K562 (cell line): ENCODE results near the gene NCR1. TPM values are rescaled to one million over a fixed set of nuclear protein-coding genes. Genes with fewer than 3 reads are reported as not detected.
A peak's percentile ranks its signal among the peaks of the same experiment; 100 is the strongest.

Experiments used
- ATAC-seq: fragments of 200-7000 bp; cut with Tn5 transposase; 3 replicates; pipeline ENCODE4 v1.9.1; 2020; ENCODE audit warnings: moderate library complexity
- BruUV-seq: library from RNA; stranded (reverse); fragments of 400-500 nt; replicated peaks from 2 replicates; lab custom pipeline; 2021; lab: Mats Ljungman, UMichigan
- CTCF ChIA-PET: fragments of 300-600 bp; formaldehyde crosslinking; extraction: SDS; loops from one replicate; lab custom pipeline; 2021; ENCODE audit warnings: low intra/inter-chr PET ratio; lab: Yijun Ruan, JAX
- POLR2A ChIA-PET: fragments of 300-600, 350-650 bp; sonication (Branson Sonifier 250); formaldehyde crosslinking; extraction: SDS; loops from one replicate; lab custom pipeline; 2021; ENCODE audit warnings: antibody characterized with exemption, inconsistent platforms; lab: Yijun Ruan, JAX
- DNase-seq, 4 experiments: peaks; one replicate each; pipeline versions ENCODE4 v3.0.0 to v3.0.0-alpha.2; 2011 to 2018; ENCODE audit warnings: low spot score in 3 of 4, mixed read lengths in 3 of 4; ENCODE audit errors: extremely low read depth in 1 of 4
- FAIRE-seq: peaks from 2 replicates; lab custom pipeline; 2011; peaks lifted over from hg19 to GRCh38; lab: Jason Lieb, UNC
- H2AFZ ChIP-seq: 2 replicates; pipeline ENCODE4 v1.6.0; 2011; ENCODE audit warnings: low read depth, low read length, control low read depth, inconsistent platforms
- H3K27ac ChIP-seq: fragments of 200-600 bp; 3 replicates; pipeline ENCODE4 v1.8.0; 2011; ENCODE audit warnings: low read depth, mild to moderate bottlenecking, control low read depth, inconsistent platforms, low read length, moderate library complexity, mixed read lengths; ENCODE audit errors: extremely low read depth
- H3K27me3 ChIP-seq, 2 experiments: fragments of 300-600 bp in 1 of 2; 2 replicates in 1 of 2; 3 replicates in 1 of 2; pipeline versions ENCODE4 v1.6.0 to v1.8.0; 2011; ENCODE audit warnings: inconsistent platforms in 2 of 2, low read length in 2 of 2, mild to moderate bottlenecking in 1 of 2, mixed read lengths in 1 of 2, moderate library complexity in 1 of 2; ENCODE audit not compliant: control insufficient read depth in 2 of 2, insufficient read depth in 2 of 2
- H3K36me3 ChIP-seq: fragments of 300-600 bp; 3 replicates; pipeline ENCODE4 v1.8.0; 2011; ENCODE audit warnings: mild to moderate bottlenecking, low read length, inconsistent platforms; ENCODE audit not compliant: control insufficient read depth, insufficient read depth
- H3K4me1 ChIP-seq, 2 experiments: fragments of 200-600 bp in 1 of 2; replicated peaks in 1 of 2; 2 replicates in 1 of 2; 3 replicates in 1 of 2; pipeline versions ENCODE4 v1.5.1 to v1.8.0; 2011; ENCODE audit warnings: inconsistent platforms in 2 of 2, low read length in 2 of 2, mild to moderate bottlenecking in 1 of 2, mixed read lengths in 1 of 2, moderate library complexity in 1 of 2; ENCODE audit not compliant: control insufficient read depth in 2 of 2, insufficient read depth in 2 of 2
- H3K4me2 ChIP-seq: 2 replicates; pipeline ENCODE4 v1.6.1; 2011; ENCODE audit warnings: low read length, control low read depth, inconsistent platforms, mixed read lengths; ENCODE audit not compliant: insufficient read depth
- H3K4me3 ChIP-seq: fragments of 200-600 bp; sonication (generic), shearing (Covaris generic); 2 replicates; pipeline ENCODE4 v1.5.1; 2016; ENCODE audit warnings: control low read depth, inconsistent platforms
- H3K79me2 ChIP-seq: fragments of 200-600 bp; 3 replicates; pipeline ENCODE4 v1.8.0; 2011; ENCODE audit warnings: low read length, inconsistent platforms; ENCODE audit not compliant: control insufficient read depth, insufficient read depth
- H3K9ac ChIP-seq, 2 experiments: 2 replicates each; pipeline versions ENCODE4 v1.6.0 to v1.6.1; 2011; ENCODE audit warnings: low read depth in 2 of 2, low read length in 2 of 2, control low read depth in 1 of 2, inconsistent platforms in 1 of 2, mild to moderate bottlenecking in 1 of 2, mixed read lengths in 1 of 2; ENCODE audit not compliant: insufficient read depth in 1 of 2
- H3K9me1 ChIP-seq: one replicate; pipeline ENCODE4 v1.6.0; 2011; ENCODE audit warnings: inconsistent platforms, mild to moderate bottlenecking, low read length, moderate library complexity; ENCODE audit not compliant: control insufficient read depth, insufficient read depth
- H3K9me3 ChIP-seq: replicated peaks from 2 replicates; pipeline ENCODE4 v1.5.1; 2011; ENCODE audit warnings: low read depth, low read length, inconsistent platforms; ENCODE audit not compliant: control insufficient read depth, insufficient read depth
- H4K20me1 ChIP-seq: replicated peaks from 2 replicates; pipeline ENCODE4 v1.6.1; 2011; ENCODE audit warnings: low read length, inconsistent platforms, mixed read lengths; ENCODE audit not compliant: control insufficient read depth, insufficient read depth
- CTCF ChIP-seq, 3 experiments: IDR thresholded peaks in 2 of 3; conservative IDR thresholded peaks in 1 of 3; 2 replicates each; pipeline ENCODE4 v1.5.1; 2011 to 2012; ENCODE audit warnings: low read length in 3 of 3, mild to moderate bottlenecking in 3 of 3, control low read depth in 2 of 3, improper control_type of control experiment in 1 of 3, inconsistent platforms in 1 of 3, low read depth in 1 of 3, mixed read lengths in 1 of 3, moderate library complexity in 1 of 3; ENCODE audit not compliant: insufficient read depth in 2 of 3
- MEIS2 ChIP-seq: fragments of 450-650 bp; IDR thresholded peaks from 2 replicates; pipeline ENCODE4 v1.6.1; 2014; ENCODE audit warnings: mild to moderate bottlenecking; ENCODE audit not compliant: partially characterized antibody
- TRIM28 ChIP-seq: fragments of 450-650 bp; IDR thresholded peaks from 2 replicates; pipeline ENCODE4 v1.6.1; 2017
- ZBTB33 ChIP-seq: sonication (generic); formaldehyde crosslinking; IDR thresholded peaks from 2 replicates; pipeline ENCODE4 v1.8.1; 2023; ENCODE audit warnings: mild to moderate bottlenecking, missing genetic modification reagents
- ZFPM2 ChIP-seq: fragments of 250-450 bp; sonication (Bioruptor Pico); IDR thresholded peaks from 2 replicates; pipeline ENCODE4 v1.5.1; 2022; ENCODE audit warnings: mild to moderate bottlenecking
- WGBS: fragments of 100-300 bp; shearing (Covaris generic); methylation state at CpG from one replicate; pipeline ENCODE4 v1.1.6; 2016; ENCODE audit warnings: low coverage, mixed read lengths; ENCODE audit not compliant: insufficient coverage; ENCODE audit errors: missing lambda C conversion rate; 5-methylcytosine and 5-hydroxymethylcytosine counted together
- in situ Hi-C: fragments of 300-500 bp; cut with MboI; formaldehyde crosslinking; loops from 4 replicates; pipeline ENCODE4 v1.15.0; 2018; ENCODE audit warnings: inconsistent platforms, mixed read lengths
- intact Hi-C: fragments of 100-400 bp; cut with micrococcal nuclease; formaldehyde crosslinking; loops from 2 replicates; pipeline ENCODE4 v1.14.2; 2022
- polyA plus RNA-seq, 8 experiments: library from polyadenylated mRNA; depleted of rRNA in 4 of 8; stranded (reverse) in 5 of 8; unstranded in 3 of 8; fragments of >200 nt; fragmentation: Nextera tagmentation in 2 of 8; fragmentation: Illumina TruSeq in 1 of 8; extraction: Ambion mirVana in 2 of 8; extraction: Trizol in 1 of 8; gene quantifications; 2 replicates each; pipeline versions ENCODE4 v1.2.1 to v1.2.3, GENCODE V29; 2011 to 2014; ENCODE audit warnings: inconsistent platforms in 1 of 8, missing spikeins in 1 of 8
- total RNA-seq, 7 experiments: library from RNA; depleted of rRNA in 6 of 7; stranded (reverse); fragments of >200 nt in 6 of 7; fragmentation: Illumina TruSeq in 2 of 7; extraction: Trizol in 2 of 7; gene quantifications; 2 replicates each; pipeline versions ENCODE4 v1.2.1 to v1.2.3, GENCODE V29; 2011 to 2021; ENCODE audit warnings: low replicate concordance in 1 of 7
- TF ChIP-seq, protein P1 (sequence below): fragments of 450-650 bp; formaldehyde crosslinking; IDR thresholded peaks from 2 replicates; pipeline ENCODE4 v1.4.0; 2020; ENCODE audit warnings: mild to moderate bottlenecking, moderate library complexity
- TF ChIP-seq, protein P2 (sequence below), 2 experiments: IDR thresholded peaks in 1 of 2; conservative IDR thresholded peaks in 1 of 2; 2 replicates each; pipeline ENCODE4 v1.6.1; 2016; ENCODE audit warnings: low read depth in 2 of 2, mild to moderate bottlenecking in 1 of 2, missing compliant biosample characterization in 1 of 2, missing genetic modification characterization in 1 of 2, moderate library complexity in 1 of 2

NCR1 gene
- total and polyA plus RNA-seq, 9 of the 15 experiments (the other 6 are each of a cell fraction or from before 2014, with no cell fraction given): 0.25 to 3.1 (median 1.2) TPM

DNA sequence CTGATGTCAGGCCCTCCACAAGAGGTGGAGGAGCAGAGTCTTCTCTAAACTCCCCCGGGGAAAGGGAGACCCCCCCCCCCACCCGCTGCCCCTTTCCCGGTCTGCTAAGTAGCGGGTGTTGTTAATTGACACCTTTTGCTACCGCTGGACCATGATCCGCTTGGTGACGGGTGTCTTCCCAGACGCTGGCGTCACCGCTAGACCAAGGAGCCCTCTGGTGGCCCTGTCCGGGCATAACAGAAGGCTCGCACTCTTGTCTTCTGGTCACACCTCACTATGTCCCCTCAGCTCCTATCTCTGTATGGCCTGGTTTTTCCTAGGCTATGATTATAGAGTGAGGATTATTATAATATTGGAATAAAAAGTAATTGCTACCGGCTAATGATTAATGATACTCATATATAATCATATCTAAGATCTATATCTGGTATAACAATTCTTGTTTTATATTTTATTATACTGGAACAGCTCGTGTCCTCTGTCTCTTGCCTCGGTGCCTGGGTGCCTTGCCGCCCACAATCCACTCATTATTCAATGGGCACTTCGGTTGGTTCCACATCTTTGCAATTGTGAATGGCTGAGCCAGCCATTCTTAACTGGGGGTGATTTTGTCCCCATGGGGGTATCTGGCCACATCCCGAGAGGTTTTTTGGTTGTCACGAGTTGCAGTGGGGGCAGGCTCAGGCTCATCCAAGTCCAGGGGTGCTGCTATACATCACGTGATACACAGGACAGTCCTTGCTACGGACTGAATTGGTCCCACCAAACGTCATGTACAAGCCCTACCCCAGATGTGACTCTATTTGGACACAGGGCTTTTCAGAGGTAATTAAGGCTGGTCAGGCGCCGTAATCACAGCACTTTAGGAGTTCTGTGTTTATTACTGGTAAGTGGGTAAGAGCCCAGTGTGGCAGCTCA is 14.0 kb downstream of the NCR1 start (continued):
- TF ChIP-seq, protein P1, sequence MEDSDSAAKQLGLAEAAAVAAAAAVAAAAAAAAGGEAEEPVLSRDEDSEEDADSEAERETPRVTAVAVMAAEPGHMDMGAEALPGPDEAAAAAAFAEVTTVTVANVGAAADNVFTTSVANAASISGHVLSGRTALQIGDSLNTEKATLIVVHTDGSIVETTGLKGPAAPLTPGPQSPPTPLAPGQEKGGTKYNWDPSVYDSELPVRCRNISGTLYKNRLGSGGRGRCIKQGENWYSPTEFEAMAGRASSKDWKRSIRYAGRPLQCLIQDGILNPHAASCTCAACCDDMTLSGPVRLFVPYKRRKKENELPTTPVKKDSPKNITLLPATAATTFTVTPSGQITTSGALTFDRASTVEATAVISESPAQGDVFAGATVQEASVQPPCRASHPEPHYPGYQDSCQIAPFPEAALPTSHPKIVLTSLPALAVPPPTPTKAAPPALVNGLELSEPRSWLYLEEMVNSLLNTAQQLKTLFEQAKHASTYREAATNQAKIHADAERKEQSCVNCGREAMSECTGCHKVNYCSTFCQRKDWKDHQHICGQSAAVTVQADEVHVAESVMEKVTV (CRISPR knock-in tag): peak; percentile 57
- peak; percentile 15 to 36 (median 17); a peak in 3 of 6 replicates for TF ChIP-seq CTCF (IDR thresholded peaks at IDR 0.05 in 2 of 3, conservative IDR thresholded peaks at IDR 0.05 in 1 of 3; ENCODE audit: insufficient read depth in 2 of 3, low read depth in 1 of 3, low read length in 3 of 3)
- TF ChIP-seq, all 486 proteins: peak for 7; not testable (repeated sequence) for 479

DNA sequence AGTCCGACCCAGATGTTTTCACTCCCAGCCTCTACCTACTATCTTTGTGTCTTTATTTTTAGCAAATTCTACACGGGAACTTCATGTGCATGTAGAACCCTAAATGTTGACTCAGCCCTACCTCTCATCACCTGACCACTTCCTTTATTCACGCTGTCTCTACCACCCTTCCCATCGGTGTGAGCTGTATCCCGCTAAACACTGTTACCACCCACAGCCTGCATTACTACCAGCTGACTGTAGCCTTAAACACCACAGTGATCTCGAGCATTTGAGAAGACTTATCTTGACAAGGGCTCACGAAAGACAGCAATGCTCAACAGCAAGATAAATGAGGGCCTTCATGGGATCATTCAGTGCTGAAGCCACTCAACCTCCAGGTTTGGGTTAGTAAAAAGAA is 15.1 kb downstream of the NCR1 start:
- BruUV-seq: no TSS peak
- H4K20me1 ChIP-seq: no peaks in the 10 kb centered on the region
- H3K4me2 ChIP-seq: no peak overlapping the region
- POLR2A ChIA-PET: no interaction called here
- 7% methylated on average over 7 of the region's 7 CpGs for WGBS
- no peaks in the 10 kb centered on the region for H3K36me3 ChIP-seq
- CTCF ChIA-PET: interaction anchor here (1.2 to 1.3 kb wide), 2 partner anchors 37 to 40 kb away, joined by 3 read pairs; no protein-coding TSS in a partner anchor
- H3K27ac ChIP-seq: no peak overlapping the region
- H2AFZ ChIP-seq: no peak overlapping the region; the same call in 1 of the 2 replicates
- intact Hi-C loops: no loop called here
- peaks cover 11 to 12% of the 10 kb centered on the region in 2 experiments; a peak in 4 of 5 replicates for H3K4me1 ChIP-seq
- peaks cover 0 to 9% of the 10 kb centered on the region in 2 experiments; a peak in 1 of 5 replicates for H3K27me3 ChIP-seq
- H3K9me1 ChIP-seq: no peaks in the 10 kb centered on the region
- H3K9me3 ChIP-seq: no peaks in the 10 kb centered on the region
- DNase-seq (no peak), ATAC-seq (no peak), FAIRE-seq (no peak)
- no peak overlapping the region for H3K9ac ChIP-seq
- H3K4me3 ChIP-seq: no peak overlapping the region
- no peaks in the 10 kb centered on the region for H3K79me2 ChIP-seq
- in situ Hi-C loops: loop anchor here (5.0 kb wide), 1 partner anchor 39 kb away; no protein-coding TSS in a partner anchor
- TF ChIP-seq, protein P2, sequence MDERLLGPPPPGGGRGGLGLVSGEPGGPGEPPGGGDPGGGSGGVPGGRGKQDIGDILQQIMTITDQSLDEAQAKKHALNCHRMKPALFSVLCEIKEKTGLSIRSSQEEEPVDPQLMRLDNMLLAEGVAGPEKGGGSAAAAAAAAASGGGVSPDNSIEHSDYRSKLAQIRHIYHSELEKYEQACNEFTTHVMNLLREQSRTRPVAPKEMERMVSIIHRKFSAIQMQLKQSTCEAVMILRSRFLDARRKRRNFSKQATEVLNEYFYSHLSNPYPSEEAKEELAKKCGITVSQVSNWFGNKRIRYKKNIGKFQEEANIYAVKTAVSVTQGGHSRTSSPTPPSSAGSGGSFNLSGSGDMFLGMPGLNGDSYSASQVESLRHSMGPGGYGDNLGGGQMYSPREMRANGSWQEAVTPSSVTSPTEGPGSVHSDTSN (CRISPR knock-in tag; IDR thresholded peaks at IDR 0.05; ENCODE audit: low read depth): no peak
- TF ChIP-seq, protein P2 (tag; conservative IDR thresholded peaks at IDR 0.05; ENCODE audit: low read depth): peak; percentile 39; the same call in 1 of the 2 replicates
- peak; percentile 64 for TF ChIP-seq MEIS2
- no peak for TF ChIP-seq ZFPM2 (CRISPR knock-in tag)
- TF ChIP-seq ZBTB33 (CRISPR knock-in tag): peak; percentile 60; the same call in 1 of the 2 replicates
- TF ChIP-seq TRIM28: no peak
